GM12878 (cell line): ENCODE data around the gene UACA. TPM values are rescaled to one million over a fixed set of nuclear protein-coding genes. Genes with fewer than 3 reads are reported as not detected.

Experiments
- ATAC-seq: fragments of 200-7000 bp; cut with Tn5 transposase; 3 replicates; pipeline ENCODE4 v1.9.1; 2020; ENCODE audit warnings: mild to moderate bottlenecking, moderate library complexity
- BruUV-seq: library from RNA; stranded (reverse); fragments of 400-500 nt; replicated peaks from 2 replicates; lab custom pipeline; 2021; lab: Mats Ljungman, UMichigan
- CTCF ChIA-PET: fragments of 300-600 bp; sonication (Branson Sonifier 250); formaldehyde crosslinking; extraction: SDS; loops from one replicate; lab custom pipeline; 2021; ENCODE audit warnings: inconsistent platforms; lab: Yijun Ruan, JAX
- POLR2A ChIA-PET: fragments of 350-600 bp; formaldehyde crosslinking; extraction: SDS; loops from one replicate; lab custom pipeline; 2021; ENCODE audit warnings: inconsistent platforms; lab: Charles Lee
- RAD21 ChIA-PET: fragments of 300-600 bp; sonication (Branson Sonifier 250); formaldehyde crosslinking; loops from one replicate; lab custom pipeline; 2023; ENCODE audit warnings: antibody characterized with exemption; ENCODE audit not compliant: unreplicated experiment; lab: Charles Lee
- SMC1A ChIA-PET: fragments of 300-600 bp; sonication (Branson Sonifier 250); formaldehyde crosslinking; loops from one replicate; lab custom pipeline; 2023; ENCODE audit not compliant: unreplicated experiment, uncharacterized antibody; lab: Charles Lee
- DNase-seq: peaks from one replicate; pipeline ENCODE4 v3.0.0-alpha.2; 2011; ENCODE audit warnings: low read depth, low spot score
- FAIRE-seq: peaks from 3 replicates; lab custom pipeline; 2011; peaks lifted over from hg19 to GRCh38; lab: Jason Lieb, UNC
- H2AFZ ChIP-seq: 2 replicates; pipeline ENCODE4 v1.6.0; 2011; ENCODE audit warnings: low read depth, low read length, control low read depth; ENCODE audit not compliant: control insufficient read depth
- H3K27ac ChIP-seq: 2 replicates; pipeline ENCODE4 v1.5.1; 2011; ENCODE audit warnings: control low read depth; ENCODE audit not compliant: control insufficient read depth, insufficient read depth
- H3K27me3 ChIP-seq, 2 experiments: replicated peaks in 1 of 2; 2 replicates each; pipeline versions ENCODE4 v1.6.0 to v1.6.1; 2011; ENCODE audit warnings: low read length in 1 of 2; ENCODE audit not compliant: control insufficient read depth in 2 of 2, insufficient read depth in 2 of 2
- H3K36me3 ChIP-seq, 2 experiments: 2 replicates each; pipeline ENCODE4 v1.5.1; 2011; ENCODE audit warnings: low read length in 1 of 2; ENCODE audit not compliant: control insufficient read depth in 2 of 2, insufficient read depth in 2 of 2
- H3K4me1 ChIP-seq: 2 replicates; pipeline ENCODE4 v1.6.1; 2011; ENCODE audit warnings: mild to moderate bottlenecking, low read length, moderate library complexity, mixed read lengths; ENCODE audit not compliant: control insufficient read depth, insufficient read depth
- H3K4me2 ChIP-seq: 2 replicates; pipeline ENCODE4 v1.6.0; 2011; ENCODE audit warnings: control low read depth; ENCODE audit not compliant: control insufficient read depth, insufficient read depth
- H3K4me3 ChIP-seq: fragments of 200-600 bp; sonication (generic); 2 replicates; pipeline ENCODE4 v1.5.1; 2016
- H3K79me2 ChIP-seq: 2 replicates; pipeline ENCODE4 v1.6.0; 2011; ENCODE audit warnings: low read length; ENCODE audit not compliant: control insufficient read depth, insufficient read depth
- H3K9ac ChIP-seq: 2 replicates; pipeline ENCODE4 v1.8.0; 2011; ENCODE audit warnings: low read length, control low read depth, mixed read lengths; ENCODE audit not compliant: control insufficient read depth, insufficient read depth
- H3K9me3 ChIP-seq: replicated peaks from 3 replicates; pipeline ENCODE4 v1.5.1; 2011; ENCODE audit warnings: mild to moderate bottlenecking, low read length; ENCODE audit not compliant: control insufficient read depth, insufficient read depth
- H4K20me1 ChIP-seq: 2 replicates; pipeline ENCODE4 v1.6.0; 2011; ENCODE audit not compliant: control insufficient read depth, insufficient read depth
- CBX5 ChIP-seq: sonication (generic); IDR thresholded peaks from 2 replicates; pipeline ENCODE4 v1.6.1; 2016; ENCODE audit warnings: low read depth, moderate library complexity, mild to moderate bottlenecking, inconsistent platforms
- CHD4 ChIP-seq: fragments of 200-600 bp; sonication (generic); IDR thresholded peaks from 2 replicates; pipeline ENCODE4 v1.6.1; 2016; ENCODE audit warnings: mild to moderate bottlenecking
- EP300 ChIP-seq, 2 experiments: fragments of 150-350 bp in 1 of 2; IDR thresholded peaks; 2 replicates each; pipeline ENCODE4 v1.6.1; 2011 to 2012; ENCODE audit warnings: low read depth in 2 of 2, low read length in 2 of 2, borderline replicate concordance in 1 of 2, improper control_type of control experiment in 1 of 2, inconsistent platforms in 1 of 2; ENCODE audit not compliant: control insufficient read depth in 1 of 2
- EZH2 ChIP-seq: IDR thresholded peaks from 2 replicates; pipeline ENCODE4 v1.6.1; 2012; ENCODE audit warnings: low read depth, mild to moderate bottlenecking, control low read depth, inconsistent platforms, low read length, borderline replicate concordance; ENCODE audit not compliant: control insufficient read depth
- GABPA ChIP-seq: IDR thresholded peaks from 2 replicates; pipeline ENCODE4 v1.6.1; 2014; ENCODE audit warnings: antibody characterized with exemption, low read depth, mild to moderate bottlenecking, inconsistent platforms
- MAX ChIP-seq: IDR thresholded peaks from 2 replicates; pipeline ENCODE4 v1.6.1; 2012; ENCODE audit warnings: low read depth, low read length, improper control_type of control experiment
- MLLT1 ChIP-seq: fragments of 450-650 bp; IDR thresholded peaks from 2 replicates; pipeline ENCODE4 v1.6.1; 2016; ENCODE audit warnings: mild to moderate bottlenecking
- MXI1 ChIP-seq: fragments of 150-350 bp; IDR thresholded peaks from 2 replicates; pipeline ENCODE4 v1.6.1; 2011; ENCODE audit warnings: low read depth, mild to moderate bottlenecking, inconsistent platforms, low read length, improper control_type of control experiment
- NKRF ChIP-seq: fragments of 450-650 bp; conservative IDR thresholded peaks from 2 replicates; pipeline ENCODE4 v1.6.1; 2017; ENCODE audit warnings: mild to moderate bottlenecking, moderate library complexity
- NR2C1 ChIP-seq: fragments of 450-650 bp; IDR thresholded peaks from 2 replicates; pipeline ENCODE4 v1.6.1; 2017; ENCODE audit warnings: antibody characterized with exemption, mild to moderate bottlenecking, moderate library complexity
- RAD51 ChIP-seq: fragments of 450-650 bp; IDR thresholded peaks from 2 replicates; pipeline ENCODE4 v1.6.1; 2016; ENCODE audit warnings: moderate library complexity, mild to moderate bottlenecking, inconsistent platforms
- RB1 ChIP-seq: fragments of 450-650 bp; formaldehyde crosslinking; IDR thresholded peaks from 2 replicates; pipeline ENCODE4 v1.6.1; 2017; ENCODE audit warnings: mild to moderate bottlenecking, borderline replicate concordance
- RFX5 ChIP-seq: IDR thresholded peaks from 2 replicates; pipeline ENCODE4 v1.6.1; 2011; ENCODE audit warnings: low read depth, low read length, improper control_type of control experiment
- SPI1 ChIP-seq: IDR thresholded peaks from 2 replicates; pipeline ENCODE4 v1.6.1; 2011; ENCODE audit warnings: low read depth, mild to moderate bottlenecking, low read length, moderate library complexity, borderline replicate concordance; ENCODE audit not compliant: insufficient read depth
- SRF ChIP-seq, 2 experiments: IDR thresholded peaks; 2 replicates each; pipeline ENCODE4 v1.6.1; 2011; ENCODE audit warnings: low read depth in 2 of 2, low read length in 2 of 2, mild to moderate bottlenecking in 1 of 2, moderate library complexity in 1 of 2
- TCF12 ChIP-seq: IDR thresholded peaks from 2 replicates; pipeline ENCODE4 v1.6.1; 2011; ENCODE audit warnings: low read depth, mild to moderate bottlenecking, low read length
- ZNF274 ChIP-seq: IDR thresholded peaks from one replicate; pipeline ENCODE4 v1.8.0; 2011; ENCODE audit not compliant: insufficient read length, insufficient read depth
- in situ Hi-C: fragments of 300-500 bp; cut with MboI; formaldehyde crosslinking; loops from 9 replicates; pipeline ENCODE4 v1.14.3; 2018; ENCODE audit warnings: mixed read lengths
- intact Hi-C: fragments of 100-400 bp; cut with micrococcal nuclease; formaldehyde crosslinking; loops from one replicate; pipeline ENCODE4 v1.14.2; 2022; ENCODE audit not compliant: unreplicated experiment
- polyA plus RNA-seq, 11 experiments: library from polyadenylated mRNA; depleted of rRNA in 4 of 11; unstranded in 6 of 11; stranded (reverse) in 5 of 11; fragments of >200 nt; fragmentation: Nextera tagmentation in 4 of 11; fragmentation: Illumina TruSeq in 1 of 11; extraction: Ambion mirVana in 4 of 11; extraction: Trizol in 1 of 11; gene quantifications; 1 replicate in 1 of 11; 2 replicates in 10 of 11; pipeline versions ENCODE4 v1.2.1 to v1.2.3, GENCODE V29; 2011 to 2016; ENCODE audit warnings: inconsistent platforms in 2 of 11, missing spikeins in 2 of 11, low read depth in 1 of 11
- total RNA-seq, 4 experiments: library from RNA; depleted of rRNA in 3 of 4; stranded (reverse); fragments of >200 nt in 3 of 4; fragmentation: Illumina TruSeq in 1 of 4; extraction: Trizol in 1 of 4; gene quantifications; 2 replicates each; pipeline versions ENCODE4 v1.2.1 to v1.2.3, GENCODE V29; 2013 to 2021

Gene UACA
- total and polyA plus RNA-seq, 10 of the 15 experiments (the other 5 are each of a cell fraction or from before 2014, with no cell fraction given): 0.30 to 4.0 (median 2.0) TPM

GRCh38 chr15:70717237-70717793, 46.0 kb downstream of the UACA start:
- H3K9ac ChIP-seq: no peak overlapping the region
- intact Hi-C loops: no loop called here
- no peaks in the 10 kb centered on the region; a peak in 1 of 4 replicates for H3K27me3 ChIP-seq
- no peak for FAIRE-seq
- no peaks in the 10 kb centered on the region for H3K79me2 ChIP-seq
- H3K9me3 ChIP-seq: no peaks in the 10 kb centered on the region
- H3K4me2 ChIP-seq: no peak overlapping the region
- H2AFZ ChIP-seq: no peak overlapping the region
- POLR2A ChIA-PET: no interaction called here
- no peak for TF ChIP-seq NKRF
- TF ChIP-seq EP300 (IDR thresholded peaks at IDR 0.05; ENCODE audit: borderline replicate concordance in 1 of 2, control insufficient read depth in 1 of 2, low read depth in 2 of 2, low read length in 2 of 2): no peak
- TF ChIP-seq MXI1: no peak
- TF ChIP-seq RAD51: no peak
- no peak for TF ChIP-seq RB1
- TF ChIP-seq MAX: no peak
- TF ChIP-seq CBX5: no peak
- no peak for TF ChIP-seq GABPA
- TF ChIP-seq SPI1: no peak
- no peak for TF ChIP-seq RFX5
- TF ChIP-seq EZH2: no peak
- TF ChIP-seq CHD4: no peak
- no peak for TF ChIP-seq MLLT1
- no peak for TF ChIP-seq ZNF274
- no peak for TF ChIP-seq TCF12
- TF ChIP-seq SRF (IDR thresholded peaks at IDR 0.05; ENCODE audit: low read depth in 2 of 2, low read length in 2 of 2): no peak
- TF ChIP-seq NR2C1: no peak
- TF ChIP-seq, all 136 proteins: peak for 0
- no peak overlapping the region for H3K27ac ChIP-seq
- no peaks in the 10 kb centered on the region for H3K36me3 ChIP-seq
- H3K4me1 ChIP-seq: no peaks in the 10 kb centered on the region
- no peaks in the 10 kb centered on the region for H4K20me1 ChIP-seq
- ChIA-PET SMC1A (no interaction called here), RAD21 (no interaction called here), CTCF (no interaction called here)
- no peak overlapping the region for H3K4me3 ChIP-seq
- no peak for DNase-seq
- no peak for ATAC-seq
- no TSS peak for BruUV-seq
- in situ Hi-C loops: no loop called here
